Measurements from ENCODE around the gene STXBP6.

DNA sequence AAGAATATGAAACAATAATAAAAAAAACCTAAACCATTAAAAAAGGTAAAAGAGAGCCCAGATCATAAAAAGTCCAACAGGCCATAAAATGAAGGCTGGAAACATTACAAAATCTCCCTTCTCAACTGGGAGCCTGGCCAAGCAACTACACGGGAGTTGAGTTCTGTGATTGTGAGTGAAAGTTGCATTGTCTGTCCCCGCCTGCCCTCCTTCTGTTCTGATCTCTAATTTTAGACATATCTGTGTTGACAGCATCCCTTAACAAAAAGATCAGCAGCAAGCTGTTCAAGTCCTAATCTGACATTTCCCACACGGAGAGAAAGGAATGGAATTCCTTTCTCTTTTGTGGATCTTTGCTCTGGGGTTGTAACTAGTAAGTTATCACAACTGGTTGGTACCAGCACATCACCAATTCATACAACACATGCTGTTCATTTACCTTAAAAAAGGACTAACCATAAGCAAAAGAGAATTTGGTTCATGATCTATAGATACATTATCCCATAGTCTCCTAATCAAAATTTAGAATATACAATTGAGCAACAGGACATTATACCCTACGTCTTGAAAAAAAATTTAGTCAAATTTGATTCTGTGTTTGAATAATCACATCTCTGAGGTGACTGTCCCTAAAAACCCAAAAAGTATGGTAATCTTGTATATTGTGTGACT lies 210.9 kb downstream of the STXBP6 start:
- TF ChIP-seq, protein P1, sequence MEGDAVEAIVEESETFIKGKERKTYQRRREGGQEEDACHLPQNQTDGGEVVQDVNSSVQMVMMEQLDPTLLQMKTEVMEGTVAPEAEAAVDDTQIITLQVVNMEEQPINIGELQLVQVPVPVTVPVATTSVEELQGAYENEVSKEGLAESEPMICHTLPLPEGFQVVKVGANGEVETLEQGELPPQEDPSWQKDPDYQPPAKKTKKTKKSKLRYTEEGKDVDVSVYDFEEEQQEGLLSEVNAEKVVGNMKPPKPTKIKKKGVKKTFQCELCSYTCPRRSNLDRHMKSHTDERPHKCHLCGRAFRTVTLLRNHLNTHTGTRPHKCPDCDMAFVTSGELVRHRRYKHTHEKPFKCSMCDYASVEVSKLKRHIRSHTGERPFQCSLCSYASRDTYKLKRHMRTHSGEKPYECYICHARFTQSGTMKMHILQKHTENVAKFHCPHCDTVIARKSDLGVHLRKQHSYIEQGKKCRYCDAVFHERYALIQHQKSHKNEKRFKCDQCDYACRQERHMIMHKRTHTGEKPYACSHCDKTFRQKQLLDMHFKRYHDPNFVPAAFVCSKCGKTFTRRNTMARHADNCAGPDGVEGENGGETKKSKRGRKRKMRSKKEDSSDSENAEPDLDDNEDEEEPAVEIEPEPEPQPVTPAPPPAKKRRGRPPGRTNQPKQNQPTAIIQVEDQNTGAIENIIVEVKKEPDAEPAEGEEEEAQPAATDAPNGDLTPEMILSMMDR (IDR thresholded peaks at IDR 0.05): no peak
- no peak for TF ChIP-seq POLR2A (IDR thresholded peaks at IDR 0.05)

Measured in body of pancreas (tissue), 4 donors.